A549 (cell line): ENCODE measurements around the gene TSHZ2. TPM values are rescaled to one million over a fixed set of nuclear protein-coding genes. Genes with fewer than 3 reads are reported as not detected.
"Not testable (repeated sequence)": the region's sequence is repeated elsewhere in the genome, so short reads cannot be mapped to it uniquely, and the experiment has no call there.

Source experiments
- ATAC-seq, 2 experiments: fragments of 200-7000 bp in 1 of 2; fragments of >200 bp in 1 of 2; cut with Nextera tagmentation in 1 of 2; cut with Tn5 transposase in 1 of 2; 3 replicates each; pipeline versions ENCODE4 v1.8.0 to v1.9.1; 2018 to 2020; ENCODE audit warnings: mild to moderate bottlenecking in 1 of 2, moderate library complexity in 1 of 2
- CTCF ChIA-PET: fragments of 300-600 bp; sonication (Branson Sonifier 250); formaldehyde crosslinking; extraction: SDS; loops from one replicate; lab custom pipeline; 2021; ENCODE audit warnings: antibody characterized with exemption, inconsistent platforms; lab: Yijun Ruan, JAX
- POLR2A ChIA-PET: fragments of 350-600 bp; formaldehyde crosslinking; extraction: SDS; loops from one replicate; lab custom pipeline; 2021; ENCODE audit warnings: antibody characterized with exemption, inconsistent platforms; lab: Yijun Ruan, JAX
- DNase-seq, 2 experiments: peaks; one replicate each; pipeline versions ENCODE4 v3.0.0 to v3.0.0-alpha.2; 2011 to 2016; ENCODE audit warnings: low read depth in 1 of 2, low spot score in 1 of 2
- FAIRE-seq: peaks from 2 replicates; lab custom pipeline; 2011; peaks lifted over from hg19 to GRCh38; lab: Jason Lieb, UNC
- H3K27ac ChIP-seq, 2 experiments: fragments of >200 bp; sonication (Bioruptor Twin); formaldehyde crosslinking; 3 replicates each; pipeline ENCODE4 v1.5.1; 2016 to 2017
- H3K4me1 ChIP-seq: fragments of >200 bp; sonication (Bioruptor Twin); formaldehyde crosslinking; 3 replicates; pipeline ENCODE4 v1.6.1; 2016
- H3K4me2 ChIP-seq: fragments of >200 bp; sonication (Bioruptor Twin); formaldehyde crosslinking; 3 replicates; pipeline ENCODE4 v1.6.1; 2016
- H3K4me3 ChIP-seq: fragments of >200 bp; sonication (Bioruptor Twin); formaldehyde crosslinking; 3 replicates; pipeline ENCODE4 v1.5.1; 2016
- H3K9me3 ChIP-seq: fragments of >200 bp; sonication (Bioruptor Twin); formaldehyde crosslinking; 3 replicates; pipeline ENCODE4 v1.6.1; 2016
- BCL3 ChIP-seq: fragments of >200 bp; sonication (Bioruptor Twin); formaldehyde crosslinking; IDR thresholded peaks from 3 replicates; pipeline ENCODE4 v1.6.1; 2016
- CBX8 ChIP-seq: fragments of 200-600 bp; sonication (generic); IDR thresholded peaks from 2 replicates; pipeline ENCODE4 v1.6.1; 2016
- CEBPB ChIP-seq, 2 experiments: fragments of >200 bp in 1 of 2; sonication (Bioruptor Twin) in 1 of 2; formaldehyde crosslinking in 1 of 2; IDR thresholded peaks; 2 replicates each; pipeline ENCODE4 v1.6.1; 2012 to 2016
- CHD2 ChIP-seq: fragments of 150-350 bp; IDR thresholded peaks from 2 replicates; pipeline ENCODE4 v1.6.1; 2014; ENCODE audit warnings: low read length; ENCODE audit not compliant: partially characterized antibody
- EHMT2 ChIP-seq: fragments of 200-600 bp; sonication (generic); IDR thresholded peaks from 2 replicates; pipeline ENCODE4 v1.6.1; 2016; ENCODE audit warnings: antibody characterized with exemption, low read depth, mild to moderate bottlenecking, moderate library complexity
- ELK1 ChIP-seq: fragments of 150-350 bp; IDR thresholded peaks from 2 replicates; pipeline ENCODE4 v1.6.1; 2014; ENCODE audit warnings: low read depth, mild to moderate bottlenecking, low read length
- EP300 ChIP-seq, 2 experiments: fragments of >200 bp; sonication (Bioruptor Twin); formaldehyde crosslinking; IDR thresholded peaks; 2 replicates in 1 of 2; 3 replicates in 1 of 2; pipeline ENCODE4 v1.6.1; 2016 to 2017
- ESRRA ChIP-seq: fragments of 150-350 bp; IDR thresholded peaks from 2 replicates; pipeline ENCODE4 v1.6.1; 2014; ENCODE audit warnings: mild to moderate bottlenecking, low read length, borderline replicate concordance
- FOXS1 ChIP-seq: fragments of 250-450 bp; sonication (Bioruptor Pico); IDR thresholded peaks from 2 replicates; pipeline ENCODE4 v1.5.0; 2020; ENCODE audit warnings: mild to moderate bottlenecking, moderate library complexity
- GATA3 ChIP-seq: IDR thresholded peaks from 2 replicates; pipeline ENCODE4 v1.6.1; 2012; ENCODE audit warnings: borderline replicate concordance
- HOXB5 ChIP-seq: fragments of 250-450 bp; sonication (Bioruptor Pico); IDR thresholded peaks from 2 replicates; pipeline ENCODE4 v1.5.0; 2020; ENCODE audit warnings: mild to moderate bottlenecking, moderate library complexity
- KDM1A ChIP-seq: fragments of 200-600 bp; sonication (generic); IDR thresholded peaks from 2 replicates; pipeline ENCODE4 v1.6.1; 2016; ENCODE audit warnings: low read depth, mild to moderate bottlenecking
- KDM5A ChIP-seq: fragments of 200-600 bp; sonication (generic); IDR thresholded peaks from 2 replicates; pipeline ENCODE4 v1.6.1; 2016; ENCODE audit warnings: antibody characterized with exemption, mild to moderate bottlenecking
- MYC ChIP-seq: IDR thresholded peaks from 2 replicates; pipeline ENCODE4 v1.6.1; 2012; ENCODE audit warnings: mild to moderate bottlenecking, inconsistent platforms, low read length, improper control_type of control experiment, borderline replicate concordance
- PHF8 ChIP-seq: fragments of 200-600 bp; sonication (generic); IDR thresholded peaks from 2 replicates; pipeline ENCODE4 v1.6.1; 2016; ENCODE audit warnings: low read depth, mild to moderate bottlenecking, antibody characterized with exemption, moderate library complexity, borderline replicate concordance
- SMC3 ChIP-seq: fragments of >200 bp; sonication (Bioruptor Twin); formaldehyde crosslinking; IDR thresholded peaks from 3 replicates; pipeline ENCODE4 v1.6.1; 2018; ENCODE audit warnings: inconsistent platforms
- USF2 ChIP-seq: fragments of 450-650 bp; IDR thresholded peaks from 2 replicates; pipeline ENCODE4 v1.6.1; 2014; ENCODE audit warnings: antibody characterized with exemption
- ZFP36 ChIP-seq: fragments of 450-650 bp; IDR thresholded peaks from 2 replicates; pipeline ENCODE4 v1.6.1; 2014; ENCODE audit warnings: borderline replicate concordance; ENCODE audit not compliant: partially characterized antibody
- ZNF302 ChIP-seq: fragments of 250-450 bp; sonication (Bioruptor Pico); IDR thresholded peaks from 2 replicates; pipeline ENCODE4 v1.9.0; 2021; ENCODE audit warnings: inconsistent platforms, mild to moderate bottlenecking, moderate library complexity
- ZSCAN20 ChIP-seq: fragments of 250-450 bp; sonication (Bioruptor Pico); IDR thresholded peaks from 2 replicates; pipeline ENCODE4 v1.8.0; 2022; ENCODE audit warnings: mild to moderate bottlenecking, moderate library complexity
- whole genome bisulfite sequencing: methylation state at CpG from one replicate; pipeline ENCODE4 v1.1.6; 2017; ENCODE audit errors: missing lambda C conversion rate; 5-methylcytosine and 5-hydroxymethylcytosine counted together
- polyA plus RNA-seq, 4 experiments: library from polyadenylated mRNA; depleted of rRNA in 3 of 4; stranded (reverse); fragments of >200 nt; fragmentation: RNase III in 1 of 4; extraction: RNeasy Plus Mini Kit Qiagen cat#74134 plus additional on column Dnase treatment in 1 of 4; gene quantifications; 2 replicates in 3 of 4; 3 replicates in 1 of 4; pipeline ENCODE4 v1.2.3, GENCODE V29; 2011 to 2017
- TF ChIP-seq, protein P1 (sequence below): fragments of 250-450 bp; sonication (Bioruptor Pico); IDR thresholded peaks from 2 replicates; pipeline ENCODE4 v1.5.0; 2021; ENCODE audit warnings: mild to moderate bottlenecking, moderate library complexity, borderline replicate concordance
- TF ChIP-seq, protein P2 (sequence below): fragments of 200-600 bp; sonication (generic); IDR thresholded peaks from 2 replicates; pipeline ENCODE4 v1.6.1; 2016; ENCODE audit warnings: antibody characterized with exemption, mild to moderate bottlenecking, moderate library complexity

TSHZ2 gene
- polyA plus RNA-seq, 2 of the 4 experiments (the other 2 are of a cell fraction), result not detected

DNA sequence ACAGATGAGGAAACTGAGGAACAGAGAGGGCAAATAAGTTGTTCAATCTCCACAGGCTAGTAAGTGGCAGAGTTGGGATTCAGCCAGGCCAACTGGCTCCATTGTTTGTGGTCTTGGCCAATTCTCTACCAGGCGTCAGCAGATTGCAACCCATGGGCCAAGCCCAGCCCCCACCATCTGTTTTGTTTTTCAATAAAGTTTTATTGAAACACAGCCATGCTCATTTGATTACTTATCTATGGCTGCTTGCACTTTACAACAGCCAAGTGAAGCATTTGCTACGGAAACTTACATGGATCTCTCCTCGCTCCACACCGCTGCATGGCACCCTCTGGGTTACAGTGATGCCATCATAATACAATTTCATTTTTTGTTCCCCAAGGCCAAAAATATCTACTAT, 530.7 kb downstream of the TSHZ2 start (continued):
- TF ChIP-seq ZNF302 (CRISPR knock-in tag) (no peak), SMC3 (no peak), BCL3 (no peak), ESRRA (no peak), CEBPB (IDR thresholded peaks at IDR 0.05) (no peak), USF2 (no peak), GATA3 (no peak), CHD2 (no peak), EP300 (IDR thresholded peaks at IDR 0.05) (no peak), PHF8 (no peak), KDM1A (no peak), ZFP36 (no peak)
- TF ChIP-seq, protein P1, sequence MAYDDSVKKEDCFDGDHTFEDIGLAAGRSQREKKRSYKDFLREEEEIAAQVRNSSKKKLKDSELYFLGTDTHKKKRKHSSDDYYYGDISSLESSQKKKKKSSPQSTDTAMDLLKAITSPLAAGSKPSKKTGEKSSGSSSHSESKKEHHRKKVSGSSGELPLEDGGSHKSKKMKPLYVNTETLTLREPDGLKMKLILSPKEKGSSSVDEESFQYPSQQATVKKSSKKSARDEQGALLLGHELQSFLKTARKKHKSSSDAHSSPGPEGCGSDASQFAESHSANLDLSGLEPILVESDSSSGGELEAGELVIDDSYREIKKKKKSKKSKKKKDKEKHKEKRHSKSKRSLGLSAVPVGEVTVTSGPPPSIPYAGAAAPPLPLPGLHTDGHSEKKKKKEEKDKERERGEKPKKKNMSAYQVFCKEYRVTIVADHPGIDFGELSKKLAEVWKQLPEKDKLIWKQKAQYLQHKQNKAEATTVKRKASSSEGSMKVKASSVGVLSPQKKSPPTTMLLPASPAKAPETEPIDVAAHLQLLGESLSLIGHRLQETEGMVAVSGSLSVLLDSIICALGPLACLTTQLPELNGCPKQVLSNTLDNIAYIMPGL (CRISPR knock-in tag), result no peak

GRCh38 chr20:53503517-53503919, 531.4 kb downstream of the TSHZ2 start:
- no peaks in the 10 kb centered on the region for H3K9me3 ChIP-seq
- TF ChIP-seq MYC (no peak), EHMT2 (no peak), ELK1 (no peak), CBX8 (no peak), ESRRA (no peak), BCL3 (no peak), ZSCAN20 (CRISPR knock-in tag) (no peak), FOXS1 (no peak), KDM5A (no peak), HOXB5 (CRISPR knock-in tag) (no peak)
- TF ChIP-seq, protein P2, sequence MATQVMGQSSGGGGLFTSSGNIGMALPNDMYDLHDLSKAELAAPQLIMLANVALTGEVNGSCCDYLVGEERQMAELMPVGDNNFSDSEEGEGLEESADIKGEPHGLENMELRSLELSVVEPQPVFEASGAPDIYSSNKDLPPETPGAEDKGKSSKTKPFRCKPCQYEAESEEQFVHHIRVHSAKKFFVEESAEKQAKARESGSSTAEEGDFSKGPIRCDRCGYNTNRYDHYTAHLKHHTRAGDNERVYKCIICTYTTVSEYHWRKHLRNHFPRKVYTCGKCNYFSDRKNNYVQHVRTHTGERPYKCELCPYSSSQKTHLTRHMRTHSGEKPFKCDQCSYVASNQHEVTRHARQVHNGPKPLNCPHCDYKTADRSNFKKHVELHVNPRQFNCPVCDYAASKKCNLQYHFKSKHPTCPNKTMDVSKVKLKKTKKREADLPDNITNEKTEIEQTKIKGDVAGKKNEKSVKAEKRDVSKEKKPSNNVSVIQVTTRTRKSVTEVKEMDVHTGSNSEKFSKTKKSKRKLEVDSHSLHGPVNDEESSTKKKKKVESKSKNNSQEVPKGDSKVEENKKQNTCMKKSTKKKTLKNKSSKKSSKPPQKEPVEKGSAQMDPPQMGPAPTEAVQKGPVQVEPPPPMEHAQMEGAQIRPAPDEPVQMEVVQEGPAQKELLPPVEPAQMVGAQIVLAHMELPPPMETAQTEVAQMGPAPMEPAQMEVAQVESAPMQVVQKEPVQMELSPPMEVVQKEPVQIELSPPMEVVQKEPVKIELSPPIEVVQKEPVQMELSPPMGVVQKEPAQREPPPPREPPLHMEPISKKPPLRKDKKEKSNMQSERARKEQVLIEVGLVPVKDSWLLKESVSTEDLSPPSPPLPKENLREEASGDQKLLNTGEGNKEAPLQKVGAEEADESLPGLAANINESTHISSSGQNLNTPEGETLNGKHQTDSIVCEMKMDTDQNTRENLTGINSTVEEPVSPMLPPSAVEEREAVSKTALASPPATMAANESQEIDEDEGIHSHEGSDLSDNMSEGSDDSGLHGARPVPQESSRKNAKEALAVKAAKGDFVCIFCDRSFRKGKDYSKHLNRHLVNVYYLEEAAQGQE, result no peak
- TF ChIP-seq, all 56 proteins: peak for 0
- 75% methylated on average over 7 of the region's 7 CpGs for WGBS
- H3K4me3 ChIP-seq, result no peak overlapping the region
- no peak for DNase-seq
- ATAC-seq, result no peak
- no peaks in the 10 kb centered on the region for H3K4me1 ChIP-seq
- FAIRE-seq, result no peak
- ChIA-PET CTCF (interaction anchor here (1.5 kb wide), 1 partner anchor 559 kb away, joined by 3 read pairs; no protein-coding TSS in a partner anchor), POLR2A (no interaction called here)
- no peak overlapping the region for H3K27ac ChIP-seq
- H3K4me2 ChIP-seq, result no peak overlapping the region

- CTCF ChIA-PET, DNase-seq, H3K4me3 ChIP-seq, H3K9me3 ChIP-seq, ATAC-seq, H3K4me2 ChIP-seq, FAIRE-seq, H3K27ac ChIP-seq, POLR2A ChIA-PET, H3K4me1 ChIP-seq: not testable (repeated sequence)
- WGBS, result 79% methylated on average over 15 of the region's 19 CpGs
Observed at GRCh38 chr20:53504106-53504505, 531.9 kb downstream of the TSHZ2 start.
